AG20443 (cell line): Measurements from ENCODE around the gene EFNA1.
A peak's percentile ranks its signal among the peaks of the same experiment; 100 is the strongest.

Experiments
- DNase-seq: peaks from one replicate; pipeline ENCODE4 v3.0.0; 2012; ENCODE audit warnings: low spot score, mixed read lengths

Gene EFNA1

DNA sequence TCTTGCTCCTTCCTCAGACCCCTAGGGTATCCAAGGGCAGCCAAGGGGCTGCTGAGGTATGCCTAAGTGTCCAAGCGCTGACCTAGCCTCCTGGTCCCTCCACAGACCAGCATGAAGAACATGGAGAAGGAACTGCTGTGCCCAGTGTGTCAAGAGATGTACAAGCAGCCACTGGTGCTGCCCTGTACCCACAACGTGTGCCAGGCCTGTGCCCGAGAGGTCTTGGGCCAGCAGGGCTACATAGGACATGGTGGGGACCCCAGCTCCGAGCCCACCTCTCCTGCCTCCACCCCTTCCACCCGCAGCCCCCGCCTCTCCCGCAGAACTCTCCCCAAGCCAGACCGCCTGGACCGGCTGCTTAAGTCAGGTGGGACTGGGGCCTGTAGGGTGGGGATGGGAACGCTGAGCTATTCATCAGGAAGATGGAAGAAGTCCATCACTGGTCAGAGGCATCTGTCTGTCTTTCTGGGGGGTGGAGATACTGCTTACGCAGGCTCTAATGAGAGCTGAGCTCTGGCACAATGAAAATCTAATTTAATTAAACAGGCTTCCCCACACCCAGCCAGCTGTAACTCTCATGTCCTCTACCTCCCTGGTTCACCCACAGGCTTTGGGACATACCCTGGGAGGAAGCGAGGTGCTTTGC is 47.7 kb downstream of the EFNA1 start:
- DNase-seq = no peak

DNA sequence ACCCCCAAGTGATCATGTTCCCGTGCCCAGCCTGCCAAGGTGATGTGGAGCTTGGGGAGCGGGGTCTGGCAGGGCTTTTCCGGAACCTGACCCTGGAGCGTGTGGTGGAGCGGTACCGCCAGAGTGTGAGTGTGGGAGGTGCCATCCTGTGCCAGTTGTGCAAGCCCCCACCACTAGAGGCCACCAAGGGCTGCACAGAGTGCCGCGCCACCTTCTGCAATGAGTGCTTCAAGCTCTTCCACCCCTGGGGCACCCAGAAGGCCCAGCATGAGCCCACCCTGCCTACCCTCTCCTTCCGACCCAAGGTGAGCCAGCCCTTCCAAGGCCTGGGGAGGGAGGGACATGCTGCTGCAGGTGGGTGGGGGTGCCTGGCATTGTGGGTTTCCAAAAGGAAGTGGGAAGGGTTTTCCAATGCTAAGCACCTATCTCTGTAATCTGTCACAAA is 48.3 kb downstream of the EFNA1 start:
- no peak for DNase-seq

DNA sequence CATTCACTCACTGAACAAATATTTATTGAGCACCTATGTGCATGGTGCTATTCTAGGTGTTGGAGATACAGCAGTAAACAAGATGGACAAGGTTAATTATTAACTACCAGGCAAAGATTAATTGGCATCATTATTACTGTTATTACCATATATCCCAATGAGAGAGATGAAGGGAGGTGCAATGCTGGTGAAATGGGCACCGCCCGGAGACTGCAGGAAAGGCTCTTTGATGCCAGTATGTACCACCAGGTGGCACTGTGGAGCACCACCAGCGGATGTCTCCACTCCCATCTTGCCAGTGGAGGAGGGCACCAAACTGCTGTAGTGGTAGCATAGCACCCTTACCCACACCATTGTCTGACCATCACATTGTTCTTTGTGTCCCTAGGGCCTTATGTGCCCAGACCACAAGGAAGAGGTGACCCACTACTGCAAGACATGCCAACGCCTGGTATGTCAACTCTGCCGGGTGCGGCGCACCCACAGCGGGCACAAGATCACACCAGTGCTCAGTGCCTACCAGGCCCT is 48.9 kb downstream of the EFNA1 start:
- peak; percentile 93 for DNase-seq

DNA sequence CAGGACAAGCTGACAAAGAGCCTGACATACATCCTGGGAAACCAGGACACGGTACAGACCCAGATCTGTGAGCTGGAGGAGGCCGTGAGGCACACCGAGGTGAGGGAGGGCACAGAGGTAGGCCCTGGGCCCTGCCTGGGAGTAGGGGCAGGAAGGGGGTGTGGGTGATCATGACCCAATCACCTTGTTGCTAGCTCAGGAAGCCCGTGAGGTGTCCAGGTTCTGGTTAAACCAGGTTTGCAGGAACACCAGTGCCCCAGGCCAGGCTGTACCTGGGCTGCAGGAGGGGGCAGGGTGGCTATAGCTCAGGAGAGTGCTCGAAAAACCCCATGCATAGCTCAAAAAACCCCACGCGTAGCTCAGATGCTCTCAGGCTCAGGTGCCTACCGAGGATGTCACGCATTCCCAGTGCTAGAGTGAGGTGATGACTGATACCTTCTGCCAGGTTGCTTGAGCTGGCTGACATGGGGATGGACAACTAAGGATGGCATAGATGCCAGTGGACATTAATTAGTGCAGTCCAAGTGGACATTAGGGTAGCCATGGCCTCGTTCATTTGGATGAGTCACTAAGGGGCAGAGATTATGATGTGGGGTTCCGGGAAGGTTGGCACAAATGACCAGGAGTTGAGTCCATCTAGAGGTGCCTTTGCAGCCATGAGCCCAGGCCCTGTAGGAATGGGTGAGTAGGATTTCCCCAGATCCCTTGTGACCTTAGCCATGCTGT is 49.7 kb downstream of the EFNA1 start:
- DNase-seq = no peak

DNA sequence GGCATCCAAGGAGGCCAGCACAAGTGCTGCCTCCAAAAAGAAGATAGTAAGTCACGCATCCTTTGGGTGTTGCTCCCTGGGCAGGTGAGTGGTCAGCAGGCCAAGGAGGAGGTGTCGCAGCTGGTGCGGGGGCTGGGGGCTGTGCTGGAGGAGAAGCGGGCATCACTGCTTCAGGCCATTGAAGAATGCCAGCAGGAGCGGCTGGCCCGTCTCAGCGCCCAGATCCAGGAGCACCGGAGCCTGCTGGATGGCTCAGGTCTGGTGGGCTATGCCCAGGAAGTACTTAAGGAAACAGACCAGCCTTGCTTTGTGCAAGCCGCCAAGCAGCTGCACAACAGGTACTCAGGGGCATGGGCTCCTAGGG is 50.2 kb downstream of the EFNA1 start:
- DNase-seq = no peak

DNA sequence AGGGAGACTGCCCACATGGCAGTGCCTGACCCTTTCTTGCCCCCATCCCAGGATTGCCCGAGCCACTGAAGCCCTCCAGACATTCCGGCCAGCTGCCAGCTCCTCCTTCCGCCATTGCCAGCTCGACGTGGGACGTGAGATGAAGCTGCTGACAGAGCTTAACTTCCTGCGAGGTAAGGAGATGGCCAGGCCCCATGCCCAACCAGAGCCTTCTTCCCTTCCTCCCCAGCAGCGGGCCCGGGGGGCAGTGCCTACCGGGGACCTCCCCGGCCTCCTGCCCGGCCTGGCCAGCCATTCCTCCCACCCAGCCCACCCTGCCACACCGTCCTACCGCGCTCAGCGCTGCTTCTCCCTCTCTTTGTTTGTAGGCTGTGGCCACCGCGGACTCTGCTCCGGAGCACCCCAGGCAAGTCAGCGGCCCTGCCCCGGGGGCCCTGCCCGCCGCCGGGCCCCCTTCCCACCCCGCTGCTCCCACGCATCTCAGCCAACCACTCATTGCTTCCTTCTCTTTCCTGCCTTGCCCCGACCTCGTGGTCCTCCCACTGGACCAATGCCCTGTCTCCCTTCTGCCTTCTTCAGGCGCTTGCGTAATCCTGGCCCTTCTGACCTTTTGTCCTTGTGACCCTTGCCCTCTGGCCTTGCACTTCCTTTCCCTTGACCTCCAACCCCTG is 50.9 kb downstream of the EFNA1 start:
- no peak for DNase-seq

DNA sequence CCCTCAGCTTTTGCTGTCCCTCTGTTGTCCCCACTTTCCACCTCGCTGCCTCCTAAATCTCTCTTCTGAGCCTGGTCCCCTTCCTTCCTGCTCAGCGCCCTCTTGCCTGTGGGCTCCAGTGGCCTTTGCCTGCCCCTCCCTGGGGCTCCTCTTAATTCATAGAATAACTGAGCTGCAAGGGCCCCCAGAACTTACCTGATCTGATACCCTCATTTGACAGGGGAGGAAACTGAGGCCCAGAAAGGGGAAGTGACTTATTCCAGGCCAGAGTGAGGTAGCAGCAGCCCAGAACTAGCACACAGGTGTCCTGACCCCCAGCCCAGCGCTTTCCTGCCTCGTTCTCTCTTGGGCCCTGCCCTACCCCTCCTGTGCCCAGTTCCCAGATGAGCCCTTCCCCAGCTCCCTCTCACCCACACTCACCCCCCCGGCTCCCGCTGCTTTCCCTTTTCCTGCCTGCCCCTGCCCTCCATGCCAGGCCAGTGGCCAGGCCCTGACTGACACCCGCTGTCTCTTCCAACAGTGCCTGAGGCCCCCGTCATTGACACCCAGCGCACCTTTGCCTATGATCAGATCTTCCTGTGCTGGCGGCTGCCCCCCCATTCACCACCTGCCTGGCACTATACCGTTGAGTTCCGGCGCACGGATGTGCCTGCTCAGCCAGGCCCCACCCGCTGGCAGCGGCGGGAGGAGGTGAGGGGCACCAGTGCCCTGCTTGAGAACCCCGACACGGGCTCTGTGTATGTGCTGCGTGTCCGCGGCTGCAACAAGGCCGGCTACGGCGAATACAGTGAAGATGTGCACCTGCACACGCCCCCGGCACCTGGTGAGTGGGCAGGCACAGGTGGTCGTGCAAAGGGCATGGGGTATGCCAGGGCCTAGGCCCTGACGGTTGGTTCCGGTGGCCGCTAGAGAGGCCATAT is 51.7 kb downstream of the EFNA1 start:
- no peak for DNase-seq

DNA sequence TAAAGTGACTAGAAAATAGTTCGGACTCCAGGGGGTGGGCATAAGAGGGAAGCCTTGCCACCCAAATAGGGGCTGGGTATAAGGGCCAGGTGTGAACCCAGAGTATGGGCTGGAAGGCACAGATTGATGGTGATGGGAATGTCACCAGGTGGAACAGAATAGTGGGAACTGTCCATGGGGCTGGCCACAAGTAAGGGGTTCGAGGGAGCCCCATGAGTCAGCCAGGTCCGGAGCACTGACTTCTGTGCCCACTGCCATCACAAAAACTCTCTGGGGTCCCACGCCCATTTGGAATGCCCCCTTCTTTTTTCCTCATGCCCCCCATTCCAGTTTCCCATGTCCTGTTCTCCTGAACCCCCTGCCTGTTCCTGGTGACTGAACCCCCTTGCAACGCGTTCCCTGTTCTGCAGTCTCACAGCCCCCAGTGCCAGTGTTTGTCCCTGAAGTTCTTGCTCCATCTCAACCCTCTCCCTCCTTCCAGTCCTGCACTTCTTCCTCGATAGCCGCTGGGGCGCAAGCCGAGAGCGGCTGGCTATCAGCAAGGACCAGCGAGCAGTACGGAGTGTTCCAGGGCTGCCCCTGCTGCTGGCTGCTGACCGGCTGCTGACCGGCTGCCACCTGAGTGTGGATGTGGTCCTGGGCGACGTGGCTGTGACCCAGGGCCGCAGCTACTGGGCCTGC is 53.8 kb downstream of the EFNA1 start:
- DNase-seq = no peak

DNA sequence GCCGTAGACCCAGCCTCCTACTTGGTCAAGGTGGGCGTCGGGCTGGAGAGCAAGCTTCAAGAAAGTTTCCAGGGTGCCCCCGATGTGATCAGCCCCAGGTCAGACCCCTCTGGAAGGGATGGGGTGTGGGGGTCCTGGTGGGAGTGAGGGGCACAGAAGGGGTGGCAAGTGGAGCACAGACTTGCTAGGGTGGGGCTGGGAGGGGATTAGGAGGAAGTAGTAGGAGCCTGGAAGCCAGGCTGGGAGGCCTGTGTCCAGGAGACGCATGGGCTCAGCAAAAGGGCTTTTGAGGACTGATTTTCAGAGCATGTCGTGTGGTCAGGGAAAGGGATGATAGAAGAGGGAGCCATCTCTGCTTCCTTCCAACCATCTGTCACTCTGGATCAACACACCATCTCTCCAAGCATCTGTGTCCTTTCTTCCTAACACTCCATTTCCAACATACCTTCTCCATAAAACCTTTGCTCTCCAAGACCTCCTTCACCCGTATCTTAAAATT is 54.4 kb downstream of the EFNA1 start:
- DNase-seq = no peak

DNA sequence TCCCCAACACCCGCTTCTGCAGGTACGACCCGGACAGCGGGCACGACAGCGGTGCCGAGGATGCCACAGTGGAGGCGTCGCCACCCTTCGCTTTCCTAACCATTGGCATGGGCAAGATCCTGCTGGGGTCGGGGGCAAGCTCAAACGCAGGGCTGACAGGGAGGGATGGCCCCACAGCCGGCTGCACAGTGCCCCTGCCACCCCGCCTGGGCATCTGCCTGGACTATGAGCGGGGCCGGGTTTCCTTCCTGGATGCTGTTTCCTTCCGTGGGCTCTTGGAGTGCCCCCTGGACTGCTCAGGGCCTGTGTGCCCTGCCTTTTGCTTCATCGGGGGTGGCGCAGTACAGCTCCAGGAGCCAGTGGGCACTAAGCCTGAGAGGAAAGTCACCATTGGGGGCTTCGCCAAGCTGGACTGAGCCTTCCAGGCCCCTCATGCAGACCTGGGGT is 56.1 kb downstream of the EFNA1 start:
- DNase-seq = no peak

DNA sequence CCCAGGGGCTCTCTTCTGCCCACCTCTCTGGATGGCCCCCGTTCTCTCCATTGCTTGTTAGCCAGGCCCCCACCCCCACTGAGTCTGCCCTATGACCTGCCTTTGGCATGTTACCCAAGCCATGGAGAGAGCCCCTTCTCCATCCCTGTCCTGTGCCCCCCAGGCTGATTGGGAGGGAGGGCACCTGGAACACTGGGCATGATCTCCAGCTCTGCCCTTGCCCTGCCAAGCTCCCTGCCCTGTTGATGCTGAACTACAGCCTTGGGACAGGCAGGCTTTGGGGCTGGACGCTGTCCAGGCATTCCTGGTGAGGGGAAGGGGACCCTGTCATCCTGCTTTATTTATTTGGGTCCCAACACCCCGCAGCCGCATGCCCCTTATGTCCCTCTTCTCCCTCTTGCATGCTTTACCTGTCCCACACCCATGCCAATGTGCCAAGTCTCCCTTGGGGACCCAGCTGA is 56.7 kb downstream of the EFNA1 start:
- DNase-seq = no peak
